Measurements from ENCODE around the gene TNS3.
"Not testable (repeated sequence)": the region's sequence is repeated elsewhere in the genome, so short reads cannot be mapped to it uniquely, and the experiment has no call there.

The TNS3 gene

GRCh38 chr7:47273974-47274766 is 307.7 kb downstream of the TNS3 start:
- H3K36me3 Mint-ChIP-seq (ENCODE audit: insufficient read depth), result no peaks in the 10 kb centered on the region
- no peak overlapping the region for H3K4me3 Mint-ChIP-seq
- H3K27me3 Mint-ChIP-seq, result no peaks in the 10 kb centered on the region
- no peak for ATAC-seq (replicated peaks; ENCODE audit: extremely low read depth, poor library complexity, severe bottlenecking)
- H3K27ac Mint-ChIP-seq (ENCODE audit: low read depth), result no peak overlapping the region
- H3K4me1 Mint-ChIP-seq, result no peaks in the 10 kb centered on the region
- DNase-seq (ENCODE audit: low spot score in 2 of 2), result no peak
- no peaks in the 10 kb centered on the region for H3K9me3 Mint-ChIP-seq

DNA sequence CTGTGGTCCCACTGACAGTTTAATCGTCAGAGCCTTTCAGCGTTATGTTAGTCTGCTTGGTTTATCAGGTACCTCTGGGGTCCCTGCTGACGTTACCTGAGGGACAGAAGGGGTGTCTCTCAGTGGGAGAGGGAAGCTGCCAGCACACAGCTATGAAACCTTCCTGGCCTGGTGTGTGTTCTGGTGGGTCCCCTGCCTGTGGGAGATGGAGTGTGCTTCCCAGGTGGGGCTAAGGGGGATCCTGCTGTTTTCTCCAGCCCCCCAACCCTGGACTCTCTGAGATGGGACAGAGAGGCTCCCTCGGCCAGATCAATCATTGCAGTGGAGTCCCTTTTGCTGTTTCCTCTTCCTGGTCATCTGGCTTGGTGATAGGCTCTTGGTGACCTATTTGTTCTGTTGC is 308.8 kb downstream of the TNS3 start:
- Mint-ChIP-seq H3K9me3 (no peaks in the 10 kb centered on the region), H3K4me3 (no peak overlapping the region), H3K27me3 (no peaks in the 10 kb centered on the region), H3K27ac (ENCODE audit: low read depth) (no peak overlapping the region), H3K36me3 (ENCODE audit: insufficient read depth) (no peaks in the 10 kb centered on the region), H3K4me1 (no peaks in the 10 kb centered on the region)
- no peak for DNase-seq (ENCODE audit: low spot score in 2 of 2)
- no peak for ATAC-seq (replicated peaks; ENCODE audit: extremely low read depth, poor library complexity, severe bottlenecking)

- DNase-seq (ENCODE audit: low spot score in 2 of 2) (no peak), ATAC-seq (replicated peaks; ENCODE audit: extremely low read depth, poor library complexity, severe bottlenecking) (no peak)
- Mint-ChIP-seq H3K9me3 (no peaks in the 10 kb centered on the region), H3K4me3 (no peak overlapping the region), H3K27me3 (no peaks in the 10 kb centered on the region), H3K36me3 (ENCODE audit: insufficient read depth) (no peaks in the 10 kb centered on the region), H3K27ac (ENCODE audit: low read depth) (no peak overlapping the region), H3K4me1 (no peaks in the 10 kb centered on the region)
These were observed 310.2 kb downstream of the TNS3 start for GRCh38 chr7:47271749-47272148.

GRCh38 chr7:47268851-47269836 is 312.8 kb downstream of the TNS3 start:
- DNase-seq (ENCODE audit: low spot score in 2 of 2) (no peak), ATAC-seq (replicated peaks; ENCODE audit: extremely low read depth, poor library complexity, severe bottlenecking) (no peak)
- no peak overlapping the region for H3K4me3 Mint-ChIP-seq
- no peaks in the 10 kb centered on the region for H3K4me1 Mint-ChIP-seq
- no peaks in the 10 kb centered on the region for H3K36me3 Mint-ChIP-seq (ENCODE audit: insufficient read depth)
- H3K27ac Mint-ChIP-seq (ENCODE audit: low read depth), result no peak overlapping the region
- no peaks in the 10 kb centered on the region for H3K9me3 Mint-ChIP-seq
- no peaks in the 10 kb centered on the region for H3K27me3 Mint-ChIP-seq

GRCh38 chr7:47267346-47267745 is 314.6 kb downstream of the TNS3 start:
- Mint-ChIP-seq H3K9me3 (no peaks in the 10 kb centered on the region), H3K4me1 (no peaks in the 10 kb centered on the region), H3K36me3 (ENCODE audit: insufficient read depth) (no peaks in the 10 kb centered on the region), H3K4me3 (no peak overlapping the region), H3K27me3 (no peaks in the 10 kb centered on the region), H3K27ac (ENCODE audit: low read depth) (no peak overlapping the region)
- ATAC-seq (replicated peaks; ENCODE audit: extremely low read depth, poor library complexity, severe bottlenecking), result no peak
- no peak for DNase-seq (ENCODE audit: low spot score in 2 of 2)

GRCh38 chr7:47266799-47267198 is 315.1 kb downstream of the TNS3 start:
- no peaks in the 10 kb centered on the region for H3K36me3 Mint-ChIP-seq (ENCODE audit: insufficient read depth)
- no peaks in the 10 kb centered on the region for H3K27me3 Mint-ChIP-seq
- H3K4me1 Mint-ChIP-seq, result no peaks in the 10 kb centered on the region
- no peak overlapping the region for H3K4me3 Mint-ChIP-seq
- H3K27ac Mint-ChIP-seq (ENCODE audit: low read depth), result no peak overlapping the region
- no peaks in the 10 kb centered on the region for H3K9me3 Mint-ChIP-seq
- ATAC-seq (replicated peaks; ENCODE audit: extremely low read depth, poor library complexity, severe bottlenecking) (no peak), DNase-seq (ENCODE audit: low spot score in 2 of 2) (no peak)

- Mint-ChIP-seq H3K9me3 (no peaks in the 10 kb centered on the region), H3K27me3 (no peaks in the 10 kb centered on the region), H3K27ac (ENCODE audit: low read depth) (no peak overlapping the region), H3K36me3 (ENCODE audit: insufficient read depth) (no peaks in the 10 kb centered on the region), H3K4me1 (no peaks in the 10 kb centered on the region), H3K4me3 (no peak overlapping the region)
- no peak for DNase-seq (ENCODE audit: low spot score in 2 of 2)
- no peak for ATAC-seq (replicated peaks; ENCODE audit: extremely low read depth, poor library complexity, severe bottlenecking)
These were observed 315.7 kb downstream of the TNS3 start for GRCh38 chr7:47266131-47266706.

DNA sequence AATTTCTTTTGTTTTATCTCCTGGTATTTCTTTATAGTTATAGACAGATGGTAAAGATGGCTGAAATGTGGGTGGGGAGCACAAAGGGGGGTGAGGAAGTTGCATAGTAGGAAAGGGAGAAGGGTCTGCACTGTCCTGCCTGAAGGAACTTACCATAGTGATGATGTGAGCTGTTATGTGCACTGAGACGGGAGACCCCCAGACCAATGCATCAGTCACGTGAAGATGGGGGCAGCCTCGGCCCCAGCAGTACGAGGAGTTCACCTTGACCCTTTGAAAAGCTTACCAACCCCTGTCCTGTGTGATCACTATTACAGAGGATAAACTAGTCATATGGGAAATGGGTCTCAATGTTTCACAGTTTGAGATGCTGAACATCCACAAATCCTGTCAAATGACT is 316.3 kb downstream of the TNS3 start:
- ATAC-seq (replicated peaks; ENCODE audit: extremely low read depth, poor library complexity, severe bottlenecking), result no peak
- no peak overlapping the region for H3K4me3 Mint-ChIP-seq
- no peaks in the 10 kb centered on the region for H3K36me3 Mint-ChIP-seq (ENCODE audit: insufficient read depth)

DNA sequence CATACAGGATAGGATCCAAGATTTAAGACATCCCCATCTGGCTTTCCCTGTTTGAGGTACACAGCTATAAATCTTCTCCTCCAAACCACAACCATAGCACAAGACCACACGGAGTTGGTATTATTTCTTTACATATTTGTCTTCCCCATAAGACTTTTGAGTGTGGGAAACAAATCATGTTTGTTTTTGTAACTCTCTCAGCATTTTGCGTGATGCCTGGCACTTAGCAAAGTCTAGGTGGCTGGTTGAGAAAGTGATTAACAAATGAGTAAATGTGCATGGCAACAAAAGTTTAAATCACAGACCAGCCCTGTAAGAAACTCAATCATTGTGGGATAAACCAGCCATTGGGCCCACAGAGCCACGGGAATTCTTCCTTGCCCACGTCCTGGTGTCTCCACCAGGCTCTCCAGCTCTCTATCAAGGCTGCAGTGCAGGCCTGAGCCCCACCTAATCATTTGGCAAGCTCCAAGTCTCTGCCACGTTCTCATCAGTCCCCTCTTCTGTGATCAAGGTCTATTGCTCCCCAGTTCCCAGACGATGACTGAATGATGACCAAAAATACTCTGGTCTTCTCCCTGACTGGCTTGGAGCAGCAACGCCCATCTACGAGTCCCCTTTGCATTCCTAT is 317.8 kb downstream of the TNS3 start:
- H3K9me3 Mint-ChIP-seq, result no peaks in the 10 kb centered on the region
- no peaks in the 10 kb centered on the region for H3K36me3 Mint-ChIP-seq (ENCODE audit: insufficient read depth)
- H3K4me3 Mint-ChIP-seq, result no peak overlapping the region
- H3K4me1 Mint-ChIP-seq, result no peaks in the 10 kb centered on the region
- ATAC-seq (replicated peaks; ENCODE audit: extremely low read depth, poor library complexity, severe bottlenecking) (no peak), DNase-seq (ENCODE audit: low spot score in 2 of 2) (no peak)
- H3K27me3 Mint-ChIP-seq, result no peaks in the 10 kb centered on the region
- no peak overlapping the region for H3K27ac Mint-ChIP-seq (ENCODE audit: low read depth)

More for the DNA sequence above, 316.3 kb downstream of the TNS3 start:
- H3K27me3 Mint-ChIP-seq, result no peaks in the 10 kb centered on the region
- no peaks in the 10 kb centered on the region for H3K4me1 Mint-ChIP-seq
- H3K27ac Mint-ChIP-seq (ENCODE audit: low read depth), result no peak overlapping the region
- H3K9me3 Mint-ChIP-seq, result no peaks in the 10 kb centered on the region
- no peak for DNase-seq (ENCODE audit: low spot score in 2 of 2)

- ATAC-seq (replicated peaks; ENCODE audit: extremely low read depth, poor library complexity, severe bottlenecking) (no peak), DNase-seq (ENCODE audit: low spot score in 2 of 2) (no peak)
- H3K4me3 Mint-ChIP-seq, result no peak overlapping the region
- no peaks in the 10 kb centered on the region for H3K36me3 Mint-ChIP-seq (ENCODE audit: insufficient read depth)
- no peaks in the 10 kb centered on the region for H3K4me1 Mint-ChIP-seq
- no peaks in the 10 kb centered on the region for H3K9me3 Mint-ChIP-seq
- H3K27me3 Mint-ChIP-seq, result no peaks in the 10 kb centered on the region
- no peak overlapping the region for H3K27ac Mint-ChIP-seq (ENCODE audit: low read depth)
These were observed 319.0 kb downstream of the TNS3 start for GRCh38 chr7:47262881-47263280.

- not testable (repeated sequence) for H3K27ac Mint-ChIP-seq (ENCODE audit: low read depth); H3K4me3 Mint-ChIP-seq; ATAC-seq (replicated peaks; ENCODE audit: extremely low read depth, poor library complexity, severe bottlenecking); DNase-seq (ENCODE audit: low spot score in 2 of 2); H3K36me3 Mint-ChIP-seq (ENCODE audit: insufficient read depth); H3K9me3 Mint-ChIP-seq; H3K27me3 Mint-ChIP-seq; H3K4me1 Mint-ChIP-seq
These were observed 319.8 kb downstream of the TNS3 start for GRCh38 chr7:47262160-47262559.

DNA sequence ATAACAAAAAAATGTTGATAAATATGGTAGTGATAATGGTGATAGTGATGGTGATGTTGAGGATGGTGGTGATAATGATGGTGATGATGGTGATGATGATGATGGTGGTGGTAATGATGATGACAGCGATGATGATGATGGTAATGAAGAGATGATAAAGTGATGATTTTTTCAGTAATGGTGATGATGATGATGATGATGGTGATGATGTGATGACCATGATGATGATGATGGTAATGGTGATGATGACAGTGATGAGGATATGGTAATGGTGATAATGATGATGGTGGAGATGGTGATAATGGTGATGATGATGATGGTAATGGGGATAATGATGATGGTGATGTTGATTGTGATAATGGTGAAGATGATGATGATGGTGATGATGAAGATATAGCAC is 321.6 kb downstream of the TNS3 start:
- Mint-ChIP-seq H3K9me3 (no peaks in the 10 kb centered on the region), H3K4me1 (no peaks in the 10 kb centered on the region), H3K27me3 (peaks cover 13% of the 10 kb centered on the region), H3K4me3 (no peak overlapping the region), H3K36me3 (ENCODE audit: insufficient read depth) (no peaks in the 10 kb centered on the region), H3K27ac (ENCODE audit: low read depth) (no peak overlapping the region)
- no peak for DNase-seq (ENCODE audit: low spot score in 2 of 2)
- no peak for ATAC-seq (replicated peaks; ENCODE audit: extremely low read depth, poor library complexity, severe bottlenecking)

Measured in central memory CD8-positive, alpha-beta T cell (primary cell).